ENCODE data around the gene RND3.

Gene RND3

GRCh38 chr2:150432312-150432625 lies 55.2 kb downstream of the RND3 start:
- TF ChIP-seq CTCF (IDR thresholded peaks at IDR 0.05; ENCODE audit: low read depth, low read length, missing control alignments): no peak
- DNase-seq (ENCODE audit: extremely low read depth, low read depth): no peak
- no peak overlapping the region for H3K4me3 ChIP-seq (replicated peaks; ENCODE audit: low read depth, low read length)

- TF ChIP-seq CTCF (IDR thresholded peaks at IDR 0.05; ENCODE audit: low read depth, low read length, missing control alignments): no peak
- H3K4me3 ChIP-seq (replicated peaks; ENCODE audit: low read depth, low read length): no peak overlapping the region
- DNase-seq (ENCODE audit: extremely low read depth, low read depth): no peak
Measured at GRCh38 chr2:150431561-150432311, 55.7 kb downstream of the RND3 start.

GRCh38 chr2:150429384-150429961 lies 58.0 kb downstream of the RND3 start:
- TF ChIP-seq CTCF (IDR thresholded peaks at IDR 0.05; ENCODE audit: low read depth, low read length, missing control alignments): no peak
- no peak for DNase-seq (ENCODE audit: extremely low read depth, low read depth)
- no peak overlapping the region for H3K4me3 ChIP-seq (replicated peaks; ENCODE audit: low read depth, low read length)

- no peak for TF ChIP-seq CTCF (IDR thresholded peaks at IDR 0.05; ENCODE audit: low read depth, low read length, missing control alignments)
- no peak for DNase-seq (ENCODE audit: extremely low read depth, low read depth)
- no peak overlapping the region for H3K4me3 ChIP-seq (replicated peaks; ENCODE audit: low read depth, low read length)
Measured at GRCh38 chr2:150428641-150429040, 58.8 kb downstream of the RND3 start.

- H3K4me3 ChIP-seq (replicated peaks; ENCODE audit: low read depth, low read length): no peak overlapping the region
- TF ChIP-seq CTCF (IDR thresholded peaks at IDR 0.05; ENCODE audit: low read depth, low read length, missing control alignments): no peak
- DNase-seq (ENCODE audit: extremely low read depth, low read depth): no peak
Measured at GRCh38 chr2:150427298-150427697, 60.2 kb downstream of the RND3 start.

- DNase-seq (ENCODE audit: extremely low read depth, low read depth): no peak
- H3K4me3 ChIP-seq (replicated peaks; ENCODE audit: low read depth, low read length): no peak overlapping the region
- TF ChIP-seq CTCF (IDR thresholded peaks at IDR 0.05; ENCODE audit: low read depth, low read length, missing control alignments): no peak
Measured at GRCh38 chr2:150426724-150427123, 60.7 kb downstream of the RND3 start.
